Progenitor cell of endocrine pancreas (in vitro differentiated cells): ENCODE measurements around the gene GMDS. TPM values are rescaled to one million over a fixed set of nuclear protein-coding genes. Genes with fewer than 3 reads are reported as not detected.

ENCODE experiments used
- DNase-seq: peaks from one replicate; pipeline ENCODE4 v3.0.0; 2021; ENCODE audit warnings: low spot score; ENCODE audit not compliant: unreplicated experiment
- H3K27ac Mint-ChIP-seq: 2 replicates; pipeline ENCODE4 v1.8.0; 2021; ENCODE audit warnings: mild to moderate bottlenecking, moderate library complexity, mixed read lengths
- H3K27me3 Mint-ChIP-seq: 2 replicates; pipeline ENCODE4 v1.8.0; 2021; ENCODE audit warnings: mixed read lengths
- H3K36me3 Mint-ChIP-seq: 2 replicates; pipeline ENCODE4 v1.8.0; 2022; ENCODE audit warnings: mixed read lengths; ENCODE audit not compliant: insufficient read depth
- H3K4me1 Mint-ChIP-seq: 2 replicates; pipeline ENCODE4 v1.8.0; 2021; ENCODE audit warnings: low read depth, mixed read lengths
- H3K4me3 Mint-ChIP-seq: 2 replicates; pipeline ENCODE4 v1.8.0; 2021; ENCODE audit warnings: low read depth, mild to moderate bottlenecking, moderate library complexity, mixed read lengths
- H3K9me3 Mint-ChIP-seq: 2 replicates; pipeline ENCODE4 v1.8.0; 2021; ENCODE audit warnings: low read depth, mixed read lengths
- CTCF ChIP-seq: fragments of 200-600 bp; sonication (generic); IDR thresholded peaks from one replicate; pipeline ENCODE4 v1.5.0; 2021; ENCODE audit warnings: antibody characterized with exemption, mild to moderate bottlenecking; ENCODE audit not compliant: unreplicated experiment
- total RNA-seq: library from RNA; stranded (reverse); gene quantifications from 2 replicates; pipeline ENCODE4 v1.2.1, GENCODE V29; 2021

The GMDS gene
- total RNA-seq, 1 donor from 2014 or later, result 17.2 TPM

- Mint-ChIP-seq H3K9me3 (peaks cover 12% of the 10 kb centered on the region), H3K36me3 (no peaks in the 10 kb centered on the region), H3K4me3 (no peak overlapping the region), H3K4me1 (no peaks in the 10 kb centered on the region), H3K27ac (no peak overlapping the region), H3K27me3 (no peaks in the 10 kb centered on the region)
- no peak for TF ChIP-seq CTCF
- DNase-seq, result no peak
Measured at GRCh38 chr6:2175825-2176224, 69.6 kb downstream of the GMDS start.

- peaks cover 11% of the 10 kb centered on the region for H3K9me3 Mint-ChIP-seq
- TF ChIP-seq CTCF, result no peak
- H3K27ac Mint-ChIP-seq, result no peak overlapping the region
- no peak for DNase-seq
- H3K4me3 Mint-ChIP-seq, result no peak overlapping the region
- no peaks in the 10 kb centered on the region for H3K27me3 Mint-ChIP-seq
- H3K36me3 Mint-ChIP-seq, result no peaks in the 10 kb centered on the region
- no peaks in the 10 kb centered on the region for H3K4me1 Mint-ChIP-seq
Measured at GRCh38 chr6:2173203-2173961, 72.0 kb downstream of the GMDS start.

DNA sequence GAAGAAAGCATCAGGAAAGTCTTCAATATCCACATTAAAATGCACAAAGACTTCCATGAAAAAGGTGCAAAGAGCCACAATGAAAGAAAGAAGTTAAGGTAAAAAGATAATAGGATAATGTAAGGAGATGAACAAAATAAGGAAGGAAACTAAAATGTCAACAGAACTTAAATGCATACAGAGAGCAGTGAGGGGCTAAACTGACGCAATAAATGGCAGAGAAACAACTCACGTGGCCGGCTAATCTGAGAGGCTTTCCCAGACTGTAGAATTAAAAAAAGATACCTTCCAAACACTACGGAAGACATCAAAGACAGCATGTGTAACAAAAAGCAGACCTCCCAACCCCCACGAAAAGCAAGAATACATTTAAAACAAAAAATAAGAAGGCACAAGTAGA, 73.7 kb downstream of the GMDS start:
- H3K9me3 Mint-ChIP-seq, result no peaks in the 10 kb centered on the region
- DNase-seq, result no peak
- TF ChIP-seq CTCF, result no peak
- H3K4me3 Mint-ChIP-seq, result no peak overlapping the region
- H3K4me1 Mint-ChIP-seq, result no peaks in the 10 kb centered on the region
- no peaks in the 10 kb centered on the region for H3K27me3 Mint-ChIP-seq
- no peaks in the 10 kb centered on the region for H3K36me3 Mint-ChIP-seq
- H3K27ac Mint-ChIP-seq, result no peak overlapping the region

GRCh38 chr6:2168480-2168879, 76.9 kb downstream of the GMDS start:
- H3K27ac Mint-ChIP-seq, result no peak overlapping the region
- H3K4me3 Mint-ChIP-seq, result no peak overlapping the region

DNA sequence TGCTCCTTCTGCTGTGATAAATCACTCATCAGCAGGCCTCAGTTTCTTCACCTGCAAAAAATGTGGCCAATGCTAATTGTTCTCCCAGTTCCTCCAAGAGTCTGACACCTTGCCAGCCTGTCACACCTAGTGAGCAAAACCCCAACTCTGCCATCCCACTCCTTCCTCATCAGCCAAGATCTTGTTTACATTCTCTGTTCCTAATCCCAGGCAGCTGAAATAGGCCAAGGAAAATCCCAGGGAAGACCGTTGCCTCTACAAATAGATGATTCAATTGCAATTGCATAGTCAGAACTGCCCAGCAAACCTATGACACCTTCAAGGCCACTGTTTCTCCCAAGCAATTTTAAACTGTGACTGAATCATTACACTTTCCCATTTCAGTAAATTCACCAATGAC, 78.7 kb downstream of the GMDS start:
- DNase-seq, result no peak
- Mint-ChIP-seq H3K9me3 (peaks cover 7% of the 10 kb centered on the region), H3K4me1 (no peaks in the 10 kb centered on the region), H3K4me3 (no peak overlapping the region), H3K27ac (no peak overlapping the region), H3K36me3 (no peaks in the 10 kb centered on the region), H3K27me3 (no peaks in the 10 kb centered on the region)
- TF ChIP-seq CTCF, result no peak

More at GRCh38 chr6:2168480-2168879, 76.9 kb downstream of the GMDS start:
- H3K36me3 Mint-ChIP-seq, result no peaks in the 10 kb centered on the region
- H3K27me3 Mint-ChIP-seq, result no peaks in the 10 kb centered on the region
- peaks cover 4% of the 10 kb centered on the region for H3K9me3 Mint-ChIP-seq
- H3K4me1 Mint-ChIP-seq, result no peaks in the 10 kb centered on the region
- no peak for DNase-seq
- no peak for TF ChIP-seq CTCF
